Measurements from ENCODE around the gene GLCCI1.

GLCCI1 gene

GRCh38 chr7:7968544-7969305 is at the start of gene GLCCI1:
Gene GLCCI1, plus strand, starts transcription at chr7:7968796. Its CDS starts 555 bp downstream, at chr7:7969351.
- ChIA-PET CTCF (interaction anchor here (0.7 to 4.6 kb wide), 3 partner anchors 10 to 288 kb away, joined by 3 to 23 read pairs (median 4); no protein-coding TSS in a partner anchor), POLR2A (interaction anchor here (0.6 kb wide), 1 partner anchor 127 kb away, joined by 4 read pairs; no protein-coding TSS in a partner anchor)
- peak; percentile 76 for DNase-seq (ENCODE audit: low read depth, low spot score)
- TF ChIP-seq CTCF (IDR thresholded peaks at IDR 0.05; ENCODE audit: insufficient read depth, low read length, missing control alignments): no peak
- peak within 1 kb of the TSS; percentile 82 for H3K4me3 ChIP-seq (ENCODE audit: low read depth, low read length)

GRCh38 chr7:7919449-7919945 is 49.1 kb upstream of the GLCCI1 start:
- no peak for TF ChIP-seq CTCF (IDR thresholded peaks at IDR 0.05; ENCODE audit: insufficient read depth, low read length, missing control alignments)
- H3K4me3 ChIP-seq (ENCODE audit: low read depth, low read length): no peak overlapping the region
- ChIA-PET POLR2A (no interaction called here), CTCF (interaction anchor here (0.9 to 2.1 kb wide), 3 partner anchors 9 to 238 kb away, joined by 3 to 5 read pairs (median 3); no protein-coding TSS in a partner anchor)
- no peak for DNase-seq (ENCODE audit: low read depth, low spot score)

GRCh38 chr7:7920056-7920455 is 48.5 kb upstream of the GLCCI1 start:
- no peak overlapping the region for H3K4me3 ChIP-seq (ENCODE audit: low read depth, low read length)
- POLR2A ChIA-PET: no interaction called here
- CTCF ChIA-PET: interaction anchor here (2.1 kb wide), 1 partner anchor 16 kb away, joined by 5 read pairs; no protein-coding TSS in a partner anchor
- no peak for DNase-seq (ENCODE audit: low read depth, low spot score)
- no peak for TF ChIP-seq CTCF (IDR thresholded peaks at IDR 0.05; ENCODE audit: insufficient read depth, low read length, missing control alignments)

- no peak for DNase-seq (ENCODE audit: low read depth, low spot score)
- POLR2A ChIA-PET: no interaction called here
- CTCF ChIA-PET: interaction anchor here (2.1 kb wide), 1 partner anchor 15 kb away, joined by 5 read pairs; no protein-coding TSS in a partner anchor
- H3K4me3 ChIP-seq (ENCODE audit: low read depth, low read length): no peak overlapping the region
- no peak for TF ChIP-seq CTCF (IDR thresholded peaks at IDR 0.05; ENCODE audit: insufficient read depth, low read length, missing control alignments)
Measured at GRCh38 chr7:7920481-7920880, 48.1 kb upstream of the GLCCI1 start.

- ChIA-PET POLR2A (no interaction called here), CTCF (no interaction called here)
- TF ChIP-seq CTCF (IDR thresholded peaks at IDR 0.05; ENCODE audit: insufficient read depth, low read length, missing control alignments): no peak
- H3K4me3 ChIP-seq (ENCODE audit: low read depth, low read length): no peak overlapping the region
- no peak for DNase-seq (ENCODE audit: low read depth, low spot score)
Measured at GRCh38 chr7:7921830-7922229, 46.8 kb upstream of the GLCCI1 start.

GRCh38 chr7:7922684-7923385 is 45.8 kb upstream of the GLCCI1 start:
- no peak for TF ChIP-seq CTCF (IDR thresholded peaks at IDR 0.05; ENCODE audit: insufficient read depth, low read length, missing control alignments)
- ChIA-PET CTCF (no interaction called here), POLR2A (no interaction called here)
- DNase-seq (ENCODE audit: low read depth, low spot score): no peak
- no peak overlapping the region for H3K4me3 ChIP-seq (ENCODE audit: low read depth, low read length)
